CD14-positive monocyte (primary cell): Measurements from ENCODE around the gene ANKRD9. TPM values are rescaled to one million over a fixed set of nuclear protein-coding genes. Genes with fewer than 3 reads are reported as not detected.

Source experiments
- DNase-seq, 3 donors: peaks; one replicate each; pipeline ENCODE4 v3.0.0-alpha.2; 2011 to 2022
- H2AFZ ChIP-seq: 2 replicates; pipeline ENCODE4 v1.6.0; 2012; ENCODE audit warnings: mild to moderate bottlenecking, low read depth, low read length, inconsistent platforms; ENCODE audit not compliant: insufficient read depth, poor library complexity, severe bottlenecking
- H3K27ac ChIP-seq, 2 donors: 1 replicate in 1 of 2; 2 replicates in 1 of 2; pipeline ENCODE4 v1.5.1; 2012 to 2013; ENCODE audit warnings: low read length in 2 of 2, control low read depth in 1 of 2, inconsistent platforms in 1 of 2, low read depth in 1 of 2, mild to moderate bottlenecking in 1 of 2
- H3K27me3 ChIP-seq, 2 donors: one replicate each; pipeline versions ENCODE4 v1.6.0 to v1.6.1; 2011 to 2013; ENCODE audit warnings: low read length in 2 of 2; ENCODE audit not compliant: control insufficient read depth in 2 of 2, insufficient read depth in 2 of 2
- H3K36me3 ChIP-seq, 2 donors: replicated peaks in 1 of 2; 1 replicate in 1 of 2; 2 replicates in 1 of 2; pipeline versions ENCODE4 v1.5.1 to v1.6.1; 2012 to 2013; ENCODE audit warnings: low read length in 2 of 2, control low read depth in 1 of 2, inconsistent platforms in 1 of 2, mild to moderate bottlenecking in 1 of 2; ENCODE audit not compliant: insufficient read depth in 2 of 2, control insufficient read depth in 1 of 2
- H3K4me1 ChIP-seq, 2 donors: 1 replicate in 1 of 2; 2 replicates in 1 of 2; pipeline versions ENCODE4 v1.5.1 to v1.6.1; 2012 to 2013; ENCODE audit warnings: low read length in 2 of 2, control low read depth in 1 of 2, inconsistent platforms in 1 of 2, mild to moderate bottlenecking in 1 of 2, moderate library complexity in 1 of 2; ENCODE audit not compliant: insufficient read depth in 2 of 2, control insufficient read depth in 1 of 2
- H3K4me2 ChIP-seq: replicated peaks from 2 replicates; pipeline ENCODE3; 2012; ENCODE audit warnings: low read length, moderate library complexity, mild to moderate bottlenecking; ENCODE audit not compliant: poor library complexity, severe bottlenecking; ENCODE audit errors: extremely low read depth
- H3K4me3 ChIP-seq, 3 experiments: fragments of 200-600 bp in 1 of 3; sonication (generic) in 1 of 3; replicated peaks in 1 of 3; 1 replicate in 2 of 3; 2 replicates in 1 of 3; pipeline ENCODE4 v1.5.1; 2011 to 2013; ENCODE audit warnings: low read length in 3 of 3, mild to moderate bottlenecking in 3 of 3, control low read depth in 2 of 3, low read depth in 2 of 3, inconsistent platforms in 1 of 3, moderate library complexity in 1 of 3
- H3K79me2 ChIP-seq: 2 replicates; pipeline ENCODE4 v1.6.0; 2012; ENCODE audit warnings: mild to moderate bottlenecking, control low read depth, inconsistent platforms, low read length, moderate library complexity; ENCODE audit not compliant: insufficient read depth
- H3K9ac ChIP-seq: 2 replicates; pipeline ENCODE4 v1.6.0; 2017; ENCODE audit warnings: low read length, mild to moderate bottlenecking; ENCODE audit not compliant: insufficient read depth, poor library complexity, severe bottlenecking
- H3K9me3 ChIP-seq, 2 donors: replicated peaks in 1 of 2; 1 replicate in 1 of 2; 2 replicates in 1 of 2; pipeline versions ENCODE4 v1.5.1 to v1.6.1; 2012 to 2013; ENCODE audit warnings: low read length in 2 of 2, control low read depth in 1 of 2; ENCODE audit not compliant: control insufficient read depth in 1 of 2, insufficient read depth in 1 of 2
- H4K20me1 ChIP-seq: 2 replicates; pipeline ENCODE4 v1.6.0; 2012; ENCODE audit warnings: mild to moderate bottlenecking, low read length, control low read depth, moderate library complexity; ENCODE audit not compliant: insufficient read depth
- H3K27ac Mint-ChIP-seq, 7 donors: one replicate each; pipeline ENCODE4 v1.8.0; 2020; ENCODE audit warnings: mild to moderate bottlenecking in 7 of 7, mixed read lengths in 7 of 7, moderate library complexity in 6 of 7, inconsistent platforms in 2 of 7
- H3K27me3 Mint-ChIP-seq, 3 donors: one replicate each; pipeline ENCODE4 v1.8.0; 2021 to 2022; ENCODE audit warnings: low read depth in 3 of 3, mild to moderate bottlenecking in 3 of 3, mixed read lengths in 3 of 3, moderate library complexity in 3 of 3, inconsistent platforms in 1 of 3
- H3K36me3 Mint-ChIP-seq, 2 donors: one replicate each; pipeline ENCODE4 v1.8.0; 2020; ENCODE audit warnings: mixed read lengths in 2 of 2, inconsistent platforms in 1 of 2, mild to moderate bottlenecking in 1 of 2
- H3K4me1 Mint-ChIP-seq: one replicate; pipeline ENCODE4 v1.8.0; 2020; ENCODE audit warnings: mild to moderate bottlenecking, mixed read lengths
- H3K4me3 Mint-ChIP-seq, 2 donors: one replicate each; pipeline ENCODE4 v1.8.0; 2020; ENCODE audit warnings: mild to moderate bottlenecking in 2 of 2, mixed read lengths in 2 of 2, moderate library complexity in 1 of 2
- H3K9me3 Mint-ChIP-seq, 7 donors: one replicate each; pipeline ENCODE4 v1.8.0; 2020 to 2022; ENCODE audit warnings: mixed read lengths in 7 of 7, mild to moderate bottlenecking in 6 of 7, moderate library complexity in 6 of 7, inconsistent platforms in 2 of 7
- CTCF ChIP-seq: fragments of 200-600 bp; IDR thresholded peaks from one replicate; pipeline ENCODE4 v1.8.0; 2022; ENCODE audit warnings: antibody characterized with exemption, mild to moderate bottlenecking
- WGBS: methylation state at CpG from one replicate; pipeline ENCODE4 v1.1.5; 2013; ENCODE audit warnings: missing lambda C conversion rate; ENCODE audit not compliant: insufficient coverage; 5-methylcytosine and 5-hydroxymethylcytosine counted together
- intact Hi-C, 2 donors: fragments of 100-400 bp; cut with micrococcal nuclease; formaldehyde crosslinking; loops; one replicate each; pipeline versions ENCODE4 v1.15.0 to v1.15.1; 2023
- polyA plus RNA-seq, 3 donors: library from polyadenylated mRNA; depleted of rRNA in 1 of 3; unstranded in 2 of 3; stranded (reverse) in 1 of 3; fragments of 300-500 nt in 2 of 3; fragments of >200 nt in 1 of 3; fragmentation: Illumina TruSeq in 2 of 3; gene quantifications; 1 replicate in 2 of 3; 2 replicates in 1 of 3; pipeline ENCODE4 v1.2.3, GENCODE V29; 2012 to 2021

ANKRD9 gene
- polyA plus RNA-seq, 3 donors, result 0.43 to 10.8 (median 0.83) TPM

- Mint-ChIP-seq H3K9me3 (peaks cover 0 to 14% (median 4%) of the 10 kb centered on the region in 7 donors), H3K4me3 (no peak overlapping the region), H3K36me3 (peaks cover 26 to 40% of the 10 kb centered on the region in 2 donors), H3K27ac (peak overlapping the region in 2 of 7 donors; percentile 37 to 38), H3K4me1 (peaks cover 7% of the 10 kb centered on the region), H3K27me3 (peaks cover 0 to 2% (median 2%) of the 10 kb centered on the region in 3 donors)
- 91% methylated on average over 3 of the region's 5 CpGs for WGBS
- Histone ChIP-seq H3K27me3 (no peaks in the 10 kb centered on the region), H3K9ac (no peak overlapping the region), H3K27ac (no peak overlapping the region), H3K36me3 (peaks cover 4 to 17% of the 10 kb centered on the region in 2 donors), H3K4me2 (no peak overlapping the region), H3K4me1 (peaks cover 3 to 5% of the 10 kb centered on the region in 2 donors), H3K79me2 (no peaks in the 10 kb centered on the region), H3K9me3 (no peaks in the 10 kb centered on the region), H4K20me1 (no peaks in the 10 kb centered on the region), H2AFZ (no peak overlapping the region), H3K4me3 (no peak overlapping the region)
- no peak for DNase-seq
- intact Hi-C loops, result no loop called here
- no peak for TF ChIP-seq CTCF
These were observed 25.3 kb downstream of the ANKRD9 start for GRCh38 chr14:102484316-102484715.

- Histone ChIP-seq H3K9me3 (no peaks in the 10 kb centered on the region), H3K4me3 (no peak overlapping the region), H3K36me3 (peaks cover 3 to 17% of the 10 kb centered on the region in 2 donors), H3K9ac (no peak overlapping the region), H3K79me2 (no peaks in the 10 kb centered on the region), H2AFZ (no peak overlapping the region), H3K4me2 (no peak overlapping the region), H3K27ac (no peak overlapping the region), H3K4me1 (peaks cover 3 to 5% of the 10 kb centered on the region in 2 donors), H3K27me3 (no peaks in the 10 kb centered on the region), H4K20me1 (no peaks in the 10 kb centered on the region)
- no peak overlapping the region for H3K4me3 Mint-ChIP-seq
- peaks cover 30 to 32% of the 10 kb centered on the region in 2 donors for H3K36me3 Mint-ChIP-seq
- H3K27ac Mint-ChIP-seq, result peak overlapping the region in 1 of 7 donors; percentile 54
- 75% methylated on average over 5 of the region's 8 CpGs for WGBS
- H3K4me1 Mint-ChIP-seq, result peaks cover 11% of the 10 kb centered on the region
- no peak for DNase-seq
- intact Hi-C loops, result no loop called here
- H3K27me3 Mint-ChIP-seq, result peaks cover 0 to 2% (median 2%) of the 10 kb centered on the region in 3 donors
- no peak for TF ChIP-seq CTCF
- peaks cover 0 to 14% (median 4%) of the 10 kb centered on the region in 7 donors for H3K9me3 Mint-ChIP-seq
These were observed 27.8 kb downstream of the ANKRD9 start for GRCh38 chr14:102481791-102482238.
